Esophagus muscularis mucosa (tissue), 4 donors: ENCODE results near the gene TOLLIP. TPM values are rescaled to one million over a fixed set of nuclear protein-coding genes. Genes with fewer than 3 reads are reported as not detected.

Source experiments
- DNase-seq: peaks from one replicate; pipeline ENCODE4 v3.0.0-alpha.2; 2017; ENCODE audit errors: extremely low spot score
- H3K27ac ChIP-seq, 4 donors: fragments of 200-600 bp; sonication (generic); replicated peaks in 1 of 4; 1 replicate in 3 of 4; 2 replicates in 1 of 4; pipeline ENCODE4 v1.5.1; 2016 to 2019; ENCODE audit warnings: mild to moderate bottlenecking in 1 of 4
- H3K27me3 ChIP-seq, 4 donors: fragments of 200-600 bp; sonication (generic); one replicate each; pipeline versions ENCODE4 v1.5.1 to v1.6.0; 2016 to 2019
- H3K36me3 ChIP-seq, 4 donors: fragments of 200-600 bp; sonication (generic); one replicate each; pipeline ENCODE4 v1.5.1; 2016 to 2019
- H3K4me1 ChIP-seq, 4 donors: fragments of 200-600 bp; sonication (generic); one replicate each; pipeline ENCODE4 v1.5.1; 2016 to 2019
- H3K4me3 ChIP-seq, 4 donors: fragments of 200-600 bp; sonication (generic); 1 replicate in 2 of 4; 2 replicates in 2 of 4; pipeline ENCODE4 v1.5.1; 2016 to 2019; ENCODE audit warnings: mild to moderate bottlenecking in 4 of 4, moderate library complexity in 1 of 4
- H3K9me3 ChIP-seq, 4 donors: fragments of 200-600 bp; sonication (generic); 1 replicate in 3 of 4; 2 replicates in 1 of 4; pipeline ENCODE4 v1.5.1; 2016 to 2019
- CTCF ChIP-seq, 3 experiments: fragments of 200-600 bp in 2 of 3; fragments of 450-650 bp in 1 of 3; sonication (generic) in 2 of 3; IDR thresholded peaks; one replicate each; pipeline ENCODE4 v1.5.1; 2017 to 2019; ENCODE audit warnings: antibody characterized with exemption in 3 of 3, mild to moderate bottlenecking in 2 of 3, moderate library complexity in 1 of 3
- EP300 ChIP-seq: sonication (generic); formaldehyde crosslinking; IDR thresholded peaks from one replicate; pipeline ENCODE4 v1.6.1; 2017; ENCODE audit warnings: antibody characterized with exemption
- POLR2A ChIP-seq: fragments of 450-650 bp; IDR thresholded peaks from one replicate; pipeline ENCODE4 v1.6.1; 2017; ENCODE audit warnings: antibody characterized with exemption, moderate library complexity, mild to moderate bottlenecking, low read depth
- POLR2AphosphoS5 ChIP-seq, 2 donors: sonication (generic); formaldehyde crosslinking; IDR thresholded peaks; one replicate each; pipeline ENCODE4 v1.6.1; 2017; ENCODE audit warnings: antibody characterized with exemption in 2 of 2
- WGBS: methylation state at CpG from one replicate; pipeline ENCODE4 v1.1.5; 2018; 5-methylcytosine and 5-hydroxymethylcytosine counted together
- intact Hi-C: fragments of 100-400 bp; cut with DNase I; formaldehyde crosslinking; loops from one replicate; pipeline ENCODE4 v1.15.1; 2023
- total RNA-seq, 4 donors: library from RNA; depleted of rRNA; stranded (reverse); fragments of >200 nt; gene quantifications; one replicate each; pipeline versions ENCODE4 v1.1.0 to v1.2.1, GENCODE V29; 2016

TOLLIP gene
- total RNA-seq, 4 donors from 2014 or later: 33.2 to 71.6 (median 58.6) TPM

- Histone ChIP-seq H3K4me3 (no peak overlapping the region), H3K4me1 (no peaks in the 10 kb centered on the region), H3K36me3 (no peaks in the 10 kb centered on the region), H3K9me3 (no peaks in the 10 kb centered on the region), H3K27ac (no peak overlapping the region), H3K27me3 (no peaks in the 10 kb centered on the region)
- DNase-seq: no peak
- intact Hi-C loops: no loop called here
- TF ChIP-seq POLR2A: no peak
- no peak for TF ChIP-seq EP300
- no peak for TF ChIP-seq POLR2AphosphoS5 (IDR thresholded peaks at IDR 0.05)
- no peak for TF ChIP-seq CTCF (IDR thresholded peaks at IDR 0.05)
- WGBS: 55% methylated on average over 11 of the region's 34 CpGs
Observed at GRCh38 chr11:1238767-1239595, 70.5 kb downstream of the TOLLIP start.

- no peak for DNase-seq
- no peak for TF ChIP-seq POLR2A
- no peak for TF ChIP-seq EP300
- no peak for TF ChIP-seq POLR2AphosphoS5 (IDR thresholded peaks at IDR 0.05)
- TF ChIP-seq CTCF (IDR thresholded peaks at IDR 0.05): no peak
- intact Hi-C loops: no loop called here
- H3K4me3 ChIP-seq: no peak overlapping the region
- no peak overlapping the region for H3K27ac ChIP-seq
- no peaks in the 10 kb centered on the region for H3K9me3 ChIP-seq
- H3K36me3 ChIP-seq: no peaks in the 10 kb centered on the region
- 70% methylated on average over 10 of the region's 10 CpGs for WGBS
- peaks cover 0 to 10% (median 0%) of the 10 kb centered on the region in 4 donors for H3K27me3 ChIP-seq
- H3K4me1 ChIP-seq: no peaks in the 10 kb centered on the region
Observed at GRCh38 chr11:1237851-1238250, 71.6 kb downstream of the TOLLIP start.

- Histone ChIP-seq H3K4me1 (no peaks in the 10 kb centered on the region), H3K27ac (no peak overlapping the region), H3K36me3 (no peaks in the 10 kb centered on the region), H3K4me3 (no peak overlapping the region), H3K9me3 (no peaks in the 10 kb centered on the region), H3K27me3 (peaks cover 0 to 14% (median 0%) of the 10 kb centered on the region in 4 donors)
- TF ChIP-seq CTCF (IDR thresholded peaks at IDR 0.05) (no peak), POLR2A (no peak), POLR2AphosphoS5 (IDR thresholded peaks at IDR 0.05) (no peak), EP300 (no peak)
- intact Hi-C loops: no loop called here
- no peak for DNase-seq
- 88% methylated on average over 10 of the region's 13 CpGs for WGBS
Observed at GRCh38 chr11:1237128-1237580, 72.3 kb downstream of the TOLLIP start.

GRCh38 chr11:1236316-1237127 is 72.9 kb downstream of the TOLLIP start:
- no peaks in the 10 kb centered on the region for H3K4me1 ChIP-seq
- H3K36me3 ChIP-seq: no peaks in the 10 kb centered on the region
- 85% methylated on average over 15 of the region's 37 CpGs for WGBS
- TF ChIP-seq POLR2A (no peak), EP300 (no peak), POLR2AphosphoS5 (IDR thresholded peaks at IDR 0.05) (no peak), CTCF (IDR thresholded peaks at IDR 0.05) (no peak)
- no peak for DNase-seq
- H3K27me3 ChIP-seq: peaks cover 0 to 20% (median 0%) of the 10 kb centered on the region in 4 donors
- H3K27ac ChIP-seq: no peak overlapping the region
- no peak overlapping the region for H3K4me3 ChIP-seq
- intact Hi-C loops: no loop called here
- no peaks in the 10 kb centered on the region for H3K9me3 ChIP-seq
